HepG2 (cell line): ENCODE measurements around the gene CBL. TPM values are rescaled to one million over a fixed set of nuclear protein-coding genes. Genes with fewer than 3 reads are reported as not detected.

Source experiments
- ARID5B ChIP-seq: IDR thresholded peaks from 2 replicates; pipeline ENCODE4 v1.4.0; 2020; ENCODE audit warnings: mild to moderate bottlenecking, missing genetic modification reagents
- CHD4 ChIP-seq: fragments of 200-600 bp; sonication (generic); IDR thresholded peaks from 2 replicates; pipeline ENCODE4 v1.7.0; 2017; ENCODE audit warnings: mild to moderate bottlenecking, low read length, borderline replicate concordance
- GATAD2A ChIP-seq: IDR thresholded peaks from 2 replicates; pipeline ENCODE4 v1.6.1; 2016
- SP5 ChIP-seq: IDR thresholded peaks from 2 replicates; pipeline ENCODE4 v1.6.1; 2016; ENCODE audit warnings: low read depth, borderline replicate concordance
- SRSF4 ChIP-seq: fragments of 200-400 bp; formaldehyde crosslinking; IDR thresholded peaks from one replicate; pipeline ENCODE4 v1.6.1; 2018; ENCODE audit warnings: mild to moderate bottlenecking, low read depth, low read length, moderate library complexity; ENCODE audit not compliant: poor library complexity, severe bottlenecking
- ZNF101 ChIP-seq: sonication (generic); formaldehyde crosslinking; IDR thresholded peaks from 2 replicates; pipeline ENCODE4 v1.4.0; 2020; ENCODE audit warnings: mild to moderate bottlenecking, low read depth, missing genetic modification reagents, borderline replicate concordance
- ZNF432 ChIP-seq: sonication (generic); formaldehyde crosslinking; IDR thresholded peaks from 2 replicates; pipeline ENCODE4 v1.5.0; 2020; ENCODE audit warnings: missing genetic modification reagents, mild to moderate bottlenecking, borderline replicate concordance
- ZNF598 ChIP-seq: sonication (generic); formaldehyde crosslinking; IDR thresholded peaks from 2 replicates; pipeline ENCODE4 v1.5.1; 2020; ENCODE audit warnings: mild to moderate bottlenecking, missing genetic modification reagents, borderline replicate concordance
- ZNF713 ChIP-seq: sonication (generic); formaldehyde crosslinking; IDR thresholded peaks from 2 replicates; pipeline ENCODE4 v1.4.0; 2020; ENCODE audit warnings: mild to moderate bottlenecking, missing genetic modification reagents
- polyA plus RNA-seq, 8 experiments: library from polyadenylated mRNA; depleted of rRNA in 3 of 8; stranded (reverse) in 7 of 8; unstranded in 1 of 8; fragments of >200 nt; fragmentation: Illumina TruSeq in 4 of 8; extraction: Trizol in 4 of 8; gene quantifications; 2 replicates each; pipeline versions ENCODE4 v1.2.1 to v1.2.3, GENCODE V29; 2011 to 2016; ENCODE audit warnings: low read depth in 4 of 8, missing spikeins in 1 of 8, mixed read lengths in 1 of 8; ENCODE audit not compliant: insufficient read depth in 1 of 8
- total RNA-seq, 5 experiments: library from RNA; depleted of rRNA; stranded (reverse); fragments of >200 nt; fragmentation: Illumina TruSeq; extraction: Trizol; gene quantifications; 2 replicates each; pipeline ENCODE4 v1.2.3, GENCODE V29; 2016; ENCODE audit warnings: low read depth in 1 of 5
- TF ChIP-seq, protein P1 (sequence below): sonication (generic); formaldehyde crosslinking; IDR thresholded peaks from 2 replicates; pipeline ENCODE4 v1.5.1; 2020; ENCODE audit warnings: missing genetic modification reagents, mild to moderate bottlenecking, borderline replicate concordance

CBL gene
- total and polyA plus RNA-seq, 2 of the 13 experiments (the other 11 are each of a cell fraction or from before 2014, with no cell fraction given), result 6.6 to 7.4 TPM

GRCh38 chr11:119345685-119346084, 139.5 kb downstream of the CBL start (continued):
- TF ChIP-seq, protein P1, sequence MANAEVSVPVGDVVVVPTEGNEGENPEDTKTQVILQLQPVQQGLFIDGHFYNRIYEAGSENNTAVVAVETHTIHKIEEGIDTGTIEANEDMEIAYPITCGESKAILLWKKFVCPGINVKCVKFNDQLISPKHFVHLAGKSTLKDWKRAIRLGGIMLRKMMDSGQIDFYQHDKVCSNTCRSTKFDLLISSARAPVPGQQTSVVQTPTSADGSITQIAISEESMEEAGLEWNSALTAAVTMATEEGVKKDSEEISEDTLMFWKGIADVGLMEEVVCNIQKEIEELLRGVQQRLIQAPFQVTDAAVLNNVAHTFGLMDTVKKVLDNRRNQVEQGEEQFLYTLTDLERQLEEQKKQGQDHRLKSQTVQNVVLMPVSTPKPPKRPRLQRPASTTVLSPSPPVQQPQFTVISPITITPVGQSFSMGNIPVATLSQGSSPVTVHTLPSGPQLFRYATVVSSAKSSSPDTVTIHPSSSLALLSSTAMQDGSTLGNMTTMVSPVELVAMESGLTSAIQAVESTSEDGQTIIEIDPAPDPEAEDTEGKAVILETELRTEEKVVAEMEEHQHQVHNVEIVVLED (CRISPR knock-in tag), result no peak
- TF ChIP-seq SRSF4, result no peak
- no peak for TF ChIP-seq CHD4
- no peak for TF ChIP-seq SP5 (CRISPR knock-in tag)
- TF ChIP-seq ZNF432 (CRISPR knock-in tag), result no peak
- TF ChIP-seq GATAD2A, result no peak
- no peak for TF ChIP-seq ARID5B (CRISPR knock-in tag)
- TF ChIP-seq ZNF101, result no peak
- no peak for TF ChIP-seq ZNF713 (CRISPR knock-in tag)
- no peak for TF ChIP-seq ZNF598 (CRISPR knock-in tag)
